ENCODE measurements around the gene LRP8.

LRP8 gene

DNA sequence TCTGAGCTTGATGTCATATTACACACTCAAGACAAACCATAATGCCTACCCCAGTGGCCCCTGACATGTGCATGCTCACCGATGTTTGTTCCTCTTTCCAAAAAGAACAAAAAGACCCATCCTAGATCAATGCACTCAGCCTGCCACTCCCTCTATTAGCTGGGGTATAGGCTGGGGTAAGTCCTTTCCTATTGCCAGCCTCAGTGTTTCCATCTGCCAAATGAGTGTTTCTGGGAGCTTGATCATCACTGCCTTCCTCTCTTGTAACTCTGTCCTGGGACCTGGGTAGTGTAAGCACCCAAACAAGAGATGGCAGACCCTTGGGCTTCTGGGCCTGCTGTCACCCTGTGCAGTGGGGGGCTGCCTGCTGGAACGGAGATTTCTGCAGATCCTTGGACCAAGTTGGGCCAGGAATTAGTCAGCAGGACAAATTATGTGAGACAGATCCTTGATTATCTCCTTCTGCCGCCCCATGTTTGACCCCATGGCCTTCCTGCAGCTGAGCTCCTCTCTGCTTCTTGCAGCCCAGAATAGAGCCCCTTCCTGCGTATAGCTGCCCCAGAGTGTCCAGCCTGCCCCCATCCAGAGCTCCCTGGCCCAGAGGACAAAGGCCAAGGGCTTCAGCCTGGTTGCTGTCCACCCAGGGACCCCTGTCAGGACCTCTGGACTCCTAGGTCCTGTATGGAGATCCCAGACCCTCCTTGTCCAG lies 31.5 kb upstream of the LRP8 start:
- DNase-seq, result no peak

DNA sequence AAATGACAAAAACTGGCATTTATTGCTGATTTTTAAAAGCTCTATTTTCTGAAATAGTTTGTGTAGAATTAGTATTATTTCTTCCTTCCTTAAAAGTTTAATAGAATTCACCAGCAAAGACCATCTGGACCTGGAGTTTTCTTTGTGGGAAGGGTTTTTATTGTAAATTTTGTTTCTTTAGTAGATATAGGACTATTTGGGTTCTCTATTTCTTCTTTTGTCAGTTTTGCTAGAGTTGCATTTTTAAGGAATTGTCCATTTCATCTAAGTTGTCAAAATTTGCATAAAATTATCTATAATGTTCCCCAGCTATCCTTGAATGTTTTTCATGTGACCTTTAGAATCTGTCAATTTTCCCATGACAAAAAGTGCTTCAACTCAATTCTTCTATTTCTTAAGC lies 28.8 kb upstream of the LRP8 start:
- DNase-seq, result no peak

DNA sequence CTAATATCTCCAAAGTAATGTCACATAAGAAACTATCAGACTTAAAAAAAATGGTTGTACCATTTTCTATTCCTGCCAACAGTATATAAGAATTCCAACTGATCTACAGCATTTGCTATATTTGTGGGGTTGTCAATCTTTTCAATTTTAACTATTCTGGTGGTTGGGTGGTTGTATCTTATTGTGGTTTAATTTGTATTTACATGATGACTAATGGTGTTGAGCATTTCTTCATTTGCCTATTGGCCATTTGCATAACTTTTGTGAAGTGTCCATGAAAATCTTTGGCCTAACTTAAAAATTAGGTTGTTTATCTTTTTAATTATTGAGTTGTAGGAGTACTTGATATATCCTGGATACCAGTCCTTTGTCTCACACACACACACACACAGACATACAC lies 26.2 kb upstream of the LRP8 start:
- DNase-seq, result no peak

DNA sequence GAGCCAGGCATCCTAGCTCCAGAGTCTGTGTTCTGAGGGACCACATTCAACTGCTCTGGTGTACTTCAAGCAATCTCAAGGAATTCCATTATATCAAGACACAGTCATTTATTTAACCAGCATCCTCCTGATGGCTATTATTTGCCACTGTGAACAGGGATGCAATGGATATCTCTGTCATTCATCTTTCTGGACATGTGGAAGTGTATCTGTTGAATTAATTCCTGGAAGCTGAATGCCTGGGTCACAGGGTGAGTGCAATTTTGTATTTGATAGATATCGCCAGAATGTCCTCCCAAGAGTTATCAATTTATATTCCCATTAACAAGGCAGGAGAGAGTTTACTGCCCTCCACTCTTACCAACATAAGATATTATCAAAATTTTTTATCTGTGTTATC lies 24.7 kb upstream of the LRP8 start:
- no peak for DNase-seq

DNA sequence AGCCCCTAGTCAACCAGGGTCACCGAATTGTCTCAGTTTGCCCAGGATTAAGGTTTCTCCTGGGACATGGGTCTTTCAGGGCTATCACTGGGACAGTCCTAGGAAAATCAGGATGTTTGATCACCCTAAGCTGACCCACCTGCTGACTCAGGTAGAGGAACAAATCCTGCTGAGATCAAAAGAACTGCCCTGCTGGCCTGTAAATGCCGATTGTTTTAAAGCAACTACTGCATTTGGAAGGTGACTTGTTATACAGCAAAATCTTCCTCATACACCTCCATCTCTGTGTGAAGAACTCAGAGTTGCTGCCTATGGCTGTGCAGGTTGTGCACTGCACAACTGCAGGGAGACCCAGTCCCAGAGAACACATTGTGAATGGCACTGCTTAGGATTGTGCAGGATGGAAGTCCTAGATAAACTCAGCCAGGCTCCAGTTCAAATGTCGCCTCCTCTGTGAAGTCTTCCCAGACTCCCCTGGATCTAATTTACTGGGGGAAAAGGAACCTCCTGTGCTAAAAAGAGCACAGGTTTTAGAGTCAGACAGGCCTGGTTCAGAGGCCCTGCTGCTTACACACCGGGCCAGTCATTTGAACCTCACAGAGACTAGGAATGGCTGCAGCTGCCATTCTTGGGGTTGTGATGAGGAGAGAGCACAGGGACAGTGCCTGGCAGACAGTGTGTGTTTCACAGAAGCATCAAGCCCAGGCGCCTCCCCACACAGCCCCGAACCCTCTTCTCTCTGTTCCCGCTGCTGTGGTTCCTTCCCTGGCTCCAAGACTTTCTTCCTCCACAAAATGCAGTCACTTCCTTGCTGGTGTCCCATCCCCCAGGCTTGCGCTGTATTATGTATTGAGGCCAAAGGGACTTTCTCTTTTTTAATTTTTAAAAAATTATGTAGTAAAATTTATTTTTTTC lies 23.2 kb upstream of the LRP8 start:
- no peak for DNase-seq

DNA sequence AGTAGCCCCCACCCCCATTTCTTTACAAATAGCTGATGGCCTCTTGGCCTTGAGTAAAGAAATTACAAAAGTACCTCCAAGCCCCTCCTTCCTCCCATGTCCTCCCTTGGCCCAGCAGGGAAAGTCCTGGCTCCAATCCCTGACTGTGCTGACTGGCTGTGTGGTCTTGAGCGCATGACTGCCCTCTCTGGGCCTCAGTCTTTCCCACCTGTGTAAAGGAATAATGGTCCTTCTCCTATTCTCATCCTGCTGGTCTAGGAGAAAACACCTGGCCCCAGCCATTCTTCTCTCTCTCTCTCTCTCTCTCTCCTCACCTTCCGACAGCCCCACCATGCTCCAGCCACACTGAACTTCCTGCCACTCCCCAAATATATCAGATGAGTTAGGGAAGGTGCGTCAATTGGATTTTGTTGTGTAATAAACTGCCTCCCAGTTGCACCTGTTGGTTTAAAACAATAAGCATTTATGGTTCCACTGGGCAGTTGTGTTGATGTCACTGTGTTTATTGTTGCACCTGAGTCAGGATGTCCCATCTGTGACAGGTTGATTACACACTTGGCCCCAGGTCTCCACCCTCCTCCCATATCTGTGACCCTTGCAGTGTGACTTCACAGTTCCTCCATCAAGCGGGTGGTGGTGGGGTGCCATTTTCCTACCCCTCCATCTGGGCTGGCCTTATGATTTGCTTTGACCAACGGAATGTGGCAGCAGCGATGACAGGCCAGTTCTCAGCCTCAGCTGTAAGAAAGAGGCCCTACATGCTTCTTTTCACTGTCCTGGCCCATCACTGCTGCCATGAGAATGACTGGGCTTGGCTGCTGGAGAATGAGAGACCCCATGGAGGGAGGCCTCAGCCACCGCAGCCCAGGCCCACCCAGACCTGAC lies 22.3 kb upstream of the LRP8 start:
- DNase-seq, result no peak

- DNase-seq, result no peak
Observed at GRCh38 chr1:53349369-53349835, 21.5 kb upstream of the LRP8 start.

GRCh38 chr1:53348486-53349368 lies 20.9 kb upstream of the LRP8 start:
- no peak for DNase-seq

GRCh38 chr1:53346814-53347176 lies 18.9 kb upstream of the LRP8 start:
- no peak for DNase-seq

DNA sequence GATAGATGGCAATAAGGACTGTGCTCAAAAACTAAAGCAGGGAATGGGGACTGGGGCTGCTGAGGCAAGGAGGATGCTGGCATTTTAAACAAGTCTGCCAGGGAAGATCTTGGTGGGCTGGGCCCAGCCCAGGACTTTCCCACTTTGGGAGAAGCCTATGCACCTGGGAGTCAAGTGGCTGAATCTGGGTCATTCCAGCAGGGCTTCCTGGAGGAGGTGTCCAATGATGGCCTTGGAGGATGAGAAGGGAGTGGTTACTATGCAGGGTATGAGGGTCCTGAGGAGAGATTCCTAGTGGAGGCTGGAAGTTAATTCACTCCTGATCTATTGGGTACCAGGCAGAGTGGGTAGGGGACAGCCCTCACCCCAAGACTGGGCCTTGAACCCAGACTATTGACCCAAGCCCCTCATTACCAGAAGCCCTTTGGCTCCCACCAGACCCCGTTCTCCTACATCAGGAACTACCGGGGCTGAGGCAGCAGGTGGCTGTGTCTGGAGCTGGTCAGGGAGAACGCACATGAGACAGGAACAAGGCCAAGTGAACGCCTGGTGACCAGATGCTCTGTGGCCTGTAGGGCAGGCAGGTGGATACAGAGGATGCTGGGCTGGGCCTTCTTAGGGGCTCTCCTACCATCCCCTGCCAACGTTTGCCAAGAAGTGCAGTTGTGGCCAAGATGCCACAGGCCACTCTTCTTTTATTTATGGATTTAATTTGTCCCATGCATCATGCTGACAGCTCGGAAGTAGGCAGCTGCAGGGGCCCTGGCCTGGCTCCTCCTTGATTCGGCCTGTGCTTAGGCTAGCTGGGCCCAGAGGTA lies 18.3 kb upstream of the LRP8 start:
- DNase-seq, result no peak

GRCh38 chr1:53344921-53345838 lies 17.3 kb upstream of the LRP8 start:
- DNase-seq, result no peak

DNA sequence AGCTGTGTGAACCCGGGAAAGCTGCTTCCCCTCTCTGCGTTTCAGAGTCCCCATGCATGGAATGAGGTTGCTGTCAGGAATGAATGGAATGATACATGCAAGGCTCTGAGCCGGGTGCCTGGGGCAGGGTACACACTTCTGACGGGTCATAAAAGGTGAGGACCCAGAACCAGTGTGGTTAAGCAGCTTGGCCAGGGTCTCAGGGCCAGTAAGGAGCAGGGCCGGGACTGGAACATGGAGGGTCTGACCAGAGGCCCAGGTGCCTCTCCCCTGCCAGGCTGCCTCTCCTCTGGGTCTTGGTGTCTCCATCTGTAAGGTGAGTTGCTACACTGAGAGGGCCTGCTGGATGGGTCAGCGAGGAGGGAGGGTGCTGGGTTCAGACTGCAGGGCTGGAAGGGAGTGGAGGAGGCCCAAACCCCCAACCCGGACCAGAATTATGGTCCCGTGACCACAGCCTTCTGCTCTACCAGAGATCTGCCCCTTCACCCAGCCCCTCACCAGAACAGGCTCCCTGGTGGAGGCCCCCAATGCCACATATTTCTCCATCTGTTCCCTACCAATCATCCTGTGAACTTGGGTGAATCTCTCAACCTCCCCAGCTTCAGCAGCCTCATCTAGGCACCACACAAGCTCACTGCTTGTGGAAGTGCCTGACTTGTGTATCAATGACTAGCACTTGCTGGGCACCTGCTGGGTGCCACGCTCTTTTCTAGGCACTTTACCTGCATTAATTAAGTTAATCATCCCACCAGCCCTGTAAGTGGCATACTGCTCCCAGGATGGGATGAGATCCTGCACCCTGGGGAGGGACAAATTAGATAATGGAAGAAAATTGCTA lies 16.2 kb upstream of the LRP8 start:
- no peak for DNase-seq

DNA sequence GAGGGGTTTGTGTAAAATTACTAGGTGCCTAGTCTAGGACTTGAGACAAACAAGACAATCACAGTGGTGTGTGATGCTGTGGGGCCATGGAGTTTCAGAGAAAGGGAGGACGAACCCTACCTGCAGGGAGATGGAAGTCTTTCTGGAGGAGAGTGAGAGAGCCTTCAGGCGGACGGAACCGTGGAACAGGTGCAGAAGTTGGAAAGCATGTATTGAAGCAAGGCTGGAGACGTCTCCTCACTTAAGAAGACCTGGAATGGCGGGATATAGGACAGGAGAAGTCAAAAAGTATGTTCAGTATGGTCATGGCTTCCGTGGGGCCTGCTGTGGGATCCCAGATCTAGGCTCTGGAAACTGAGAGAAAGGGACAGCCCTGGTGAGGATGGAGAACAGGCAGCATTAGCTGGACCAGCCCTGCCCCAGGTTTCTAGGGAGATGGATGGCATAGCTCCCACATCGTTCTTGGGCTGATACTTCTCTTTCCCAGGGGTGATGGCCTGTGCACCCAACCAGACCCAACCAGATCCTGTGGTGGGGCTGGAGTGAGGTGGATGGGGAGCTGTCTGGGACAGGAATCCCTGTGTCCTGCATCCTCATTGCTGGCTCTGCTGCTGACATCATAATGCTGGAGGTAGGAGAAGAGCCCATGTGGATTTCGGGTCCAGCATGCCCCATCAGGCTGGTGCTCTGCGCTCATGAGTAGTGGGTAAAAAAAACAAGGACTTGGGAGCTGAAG lies 15.0 kb upstream of the LRP8 start:
- DNase-seq, result no peak

- no peak for DNase-seq
Observed at GRCh38 chr1:53341961-53342707, 14.3 kb upstream of the LRP8 start.

DNA sequence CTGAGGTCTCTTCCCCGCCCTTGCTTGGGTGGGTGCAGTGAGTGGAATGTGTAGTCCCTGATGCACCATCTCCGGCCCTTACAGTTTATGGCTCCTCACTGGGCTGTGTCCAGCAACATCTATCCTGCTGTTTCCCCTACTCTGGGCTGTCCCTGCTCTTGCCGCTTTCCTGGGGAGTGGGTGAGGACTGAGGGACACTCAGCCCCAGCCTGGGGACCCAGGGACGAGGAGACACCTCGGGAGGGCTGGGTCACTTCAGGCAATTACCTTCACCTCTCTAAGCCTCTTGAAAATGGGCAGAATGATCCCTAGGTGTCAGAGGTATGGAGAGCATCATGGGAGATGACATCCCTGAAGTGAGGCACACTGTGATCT lies 13.6 kb upstream of the LRP8 start:
- DNase-seq, result no peak

DNA sequence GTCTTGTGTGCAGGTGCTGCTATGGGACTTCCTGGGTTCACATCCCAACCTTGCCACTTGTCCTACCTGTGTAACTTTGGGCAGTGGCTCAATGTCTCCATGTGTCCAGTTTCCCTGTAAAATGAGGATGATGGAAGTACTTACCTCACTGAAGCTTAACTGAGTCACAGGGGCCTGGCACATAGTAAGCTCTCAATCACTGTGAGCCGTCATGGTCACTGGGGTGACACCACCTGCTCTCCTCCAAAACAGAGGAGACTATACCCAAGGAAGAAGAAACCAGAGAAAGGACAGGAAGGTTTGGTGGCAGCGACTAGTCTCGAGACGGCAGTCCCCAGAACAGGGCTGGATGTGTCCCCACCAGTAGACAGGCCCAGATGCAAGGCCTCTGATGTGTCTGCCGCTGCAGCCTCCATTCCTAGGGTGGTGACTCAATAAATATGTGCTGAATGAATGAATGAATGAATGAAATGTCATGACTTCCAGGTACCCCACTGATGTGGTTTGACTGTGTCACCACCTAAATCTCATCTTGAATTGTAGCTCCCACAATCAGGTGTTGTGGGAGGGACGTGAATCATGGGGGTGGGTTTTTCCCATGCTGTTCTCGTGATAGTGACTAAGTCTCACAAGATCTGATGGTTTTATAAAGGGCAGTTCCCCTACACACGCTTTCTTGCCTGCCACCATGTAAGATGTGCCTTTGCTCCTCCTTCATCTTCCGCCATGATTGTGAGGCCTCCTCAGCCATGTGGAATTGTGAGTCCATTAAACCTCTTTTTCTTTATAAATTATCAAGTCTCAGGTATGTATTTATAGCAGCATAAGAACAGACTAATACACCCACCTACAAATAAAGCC lies 13.0 kb upstream of the LRP8 start:
- no peak for DNase-seq

Data from GOT3 (cell line).